Measurements from ENCODE around the gene HPN.
"Not testable (repeated sequence)": the region's sequence is repeated elsewhere in the genome, so short reads cannot be mapped to it uniquely, and the experiment has no call there.

- TF ChIP-seq CTCF (IDR thresholded peaks at IDR 0.05; ENCODE audit: low read length); EZH2 (IDR thresholded peaks at IDR 0.05; ENCODE audit: borderline replicate concordance, low read length): not testable (repeated sequence)
Observed at GRCh38 chr19:35007427-35007826, 34.1 kb upstream of the HPN start.
